Activated T-helper 2 cell treated with anti-CD3 and anti-CD28 coated beads, Interferon-gamma antibody, Interleukin-2, Interleukin-4, amounts not matched to agents 10 μg/mL and 5 μg/mL and 100 μg/mL, durations not matched to agents 14 hours and 24 hours and 36 hours (primary cell): ENCODE results near the gene FGGY. TPM values are rescaled to one million over a fixed set of nuclear protein-coding genes. Genes with fewer than 3 reads are reported as not detected.
"Not testable (repeated sequence)": the region's sequence is repeated elsewhere in the genome, so short reads cannot be mapped to it uniquely, and the experiment has no call there.

Experiments
- DNase-seq: peaks from one replicate; pipeline ENCODE4 v3.0.0; 2021; ENCODE audit warnings: low spot score
- H3K27ac Mint-ChIP-seq: one replicate; pipeline ENCODE4 v1.8.0; 2021; ENCODE audit warnings: mixed read lengths
- H3K27me3 Mint-ChIP-seq: one replicate; pipeline ENCODE4 v1.8.0; 2021; ENCODE audit warnings: low read depth, mixed read lengths
- H3K36me3 Mint-ChIP-seq: one replicate; pipeline ENCODE4 v1.8.0; 2021; ENCODE audit warnings: low read depth, mixed read lengths
- H3K4me1 Mint-ChIP-seq: one replicate; pipeline ENCODE4 v1.8.0; 2021; ENCODE audit warnings: low read depth, mixed read lengths
- H3K4me3 Mint-ChIP-seq: one replicate; pipeline ENCODE4 v1.8.0; 2021; ENCODE audit warnings: low read depth, mild to moderate bottlenecking, moderate library complexity, mixed read lengths
- H3K9me3 Mint-ChIP-seq: one replicate; pipeline ENCODE4 v1.8.0; 2021; ENCODE audit warnings: mixed read lengths
- intact Hi-C: fragments of 100-400 bp; cut with micrococcal nuclease; formaldehyde crosslinking; loops from one replicate; pipeline ENCODE4 v1.15.1; 2023
- total RNA-seq: library from RNA; stranded (reverse); gene quantifications from 2 replicates; pipeline ENCODE4 v1.2.3, GENCODE V29; 2022

The FGGY gene
- total RNA-seq, 1 donor from 2014 or later = 10.5 TPM

GRCh38 chr1:59523745-59524450 is 227.0 kb downstream of the FGGY start:
- H3K9me3 Mint-ChIP-seq = no peaks in the 10 kb centered on the region
- H3K27me3 Mint-ChIP-seq = no peaks in the 10 kb centered on the region
- no peak overlapping the region for H3K4me3 Mint-ChIP-seq
- intact Hi-C loops = no loop called here
- H3K4me1 Mint-ChIP-seq = no peaks in the 10 kb centered on the region
- no peaks in the 10 kb centered on the region for H3K36me3 Mint-ChIP-seq
- no peak for DNase-seq
- no peak overlapping the region for H3K27ac Mint-ChIP-seq

- Mint-ChIP-seq H3K27me3 (no peaks in the 10 kb centered on the region), H3K4me3 (no peak overlapping the region), H3K27ac (no peak overlapping the region), H3K4me1 (no peaks in the 10 kb centered on the region), H3K36me3 (no peaks in the 10 kb centered on the region), H3K9me3 (no peaks in the 10 kb centered on the region)
- DNase-seq = no peak
- intact Hi-C loops = no loop called here
These were observed 229.3 kb downstream of the FGGY start for GRCh38 chr1:59526240-59526639.

- no peak overlapping the region for H3K4me3 Mint-ChIP-seq
- intact Hi-C loops = no loop called here
- no peak for DNase-seq
- H3K9me3 Mint-ChIP-seq = peaks cover 8% of the 10 kb centered on the region
- no peaks in the 10 kb centered on the region for H3K27me3 Mint-ChIP-seq
- H3K4me1 Mint-ChIP-seq = no peaks in the 10 kb centered on the region
- no peak overlapping the region for H3K27ac Mint-ChIP-seq
- no peaks in the 10 kb centered on the region for H3K36me3 Mint-ChIP-seq
These were observed 231.6 kb downstream of the FGGY start for GRCh38 chr1:59528471-59528870.

GRCh38 chr1:59528900-59529299 is 232.0 kb downstream of the FGGY start:
- Mint-ChIP-seq H3K9me3 (peaks cover 8% of the 10 kb centered on the region), H3K27ac (no peak overlapping the region), H3K27me3 (no peaks in the 10 kb centered on the region), H3K4me3 (no peak overlapping the region), H3K36me3 (no peaks in the 10 kb centered on the region), H3K4me1 (no peaks in the 10 kb centered on the region)
- DNase-seq = no peak
- intact Hi-C loops = no loop called here

GRCh38 chr1:59530119-59530518 is 233.2 kb downstream of the FGGY start:
- DNase-seq = no peak
- Mint-ChIP-seq H3K4me3 (no peak overlapping the region), H3K27ac (no peak overlapping the region), H3K4me1 (no peaks in the 10 kb centered on the region), H3K27me3 (no peaks in the 10 kb centered on the region), H3K9me3 (peaks cover 8% of the 10 kb centered on the region), H3K36me3 (no peaks in the 10 kb centered on the region)
- intact Hi-C loops = no loop called here

- Mint-ChIP-seq H3K27me3 (no peaks in the 10 kb centered on the region), H3K36me3 (no peaks in the 10 kb centered on the region), H3K9me3 (peaks cover 8% of the 10 kb centered on the region), H3K4me1 (no peaks in the 10 kb centered on the region), H3K27ac (no peak overlapping the region), H3K4me3 (no peak overlapping the region)
- intact Hi-C loops = no loop called here
- no peak for DNase-seq
These were observed 235.2 kb downstream of the FGGY start for GRCh38 chr1:59532102-59532501.

GRCh38 chr1:59538476-59538875 is 241.6 kb downstream of the FGGY start:
- H3K9me3 Mint-ChIP-seq = not testable (repeated sequence)

GRCh38 chr1:59539961-59540681 is 243.2 kb downstream of the FGGY start:
- intact Hi-C loops = no loop called here
- Mint-ChIP-seq H3K9me3 (no peaks in the 10 kb centered on the region), H3K36me3 (no peaks in the 10 kb centered on the region), H3K4me1 (peaks cover 9% of the 10 kb centered on the region), H3K27ac (no peak overlapping the region), H3K4me3 (no peak overlapping the region), H3K27me3 (no peaks in the 10 kb centered on the region)
- DNase-seq = no peak

More at GRCh38 chr1:59538476-59538875, 241.6 kb downstream of the FGGY start:
- H3K27ac Mint-ChIP-seq, intact Hi-C loops, H3K27me3 Mint-ChIP-seq, H3K4me1 Mint-ChIP-seq, DNase-seq, H3K36me3 Mint-ChIP-seq, H3K4me3 Mint-ChIP-seq: not testable (repeated sequence)

- no peak overlapping the region for H3K27ac Mint-ChIP-seq
These were observed 244.3 kb downstream of the FGGY start for GRCh38 chr1:59541161-59541560.

GRCh38 chr1:59541891-59542290 is 245.0 kb downstream of the FGGY start:
- H3K27ac Mint-ChIP-seq = no peak overlapping the region
- intact Hi-C loops = no loop called here
- no peak for DNase-seq
- H3K9me3 Mint-ChIP-seq = no peaks in the 10 kb centered on the region
- H3K27me3 Mint-ChIP-seq = no peaks in the 10 kb centered on the region
- H3K4me1 Mint-ChIP-seq = peaks cover 9% of the 10 kb centered on the region
- no peaks in the 10 kb centered on the region for H3K36me3 Mint-ChIP-seq
- H3K4me3 Mint-ChIP-seq = no peak overlapping the region

More at GRCh38 chr1:59541161-59541560, 244.3 kb downstream of the FGGY start:
- intact Hi-C loops = no loop called here
- Mint-ChIP-seq H3K27me3 (no peaks in the 10 kb centered on the region), H3K4me3 (no peak overlapping the region), H3K9me3 (no peaks in the 10 kb centered on the region), H3K4me1 (peaks cover 9% of the 10 kb centered on the region), H3K36me3 (no peaks in the 10 kb centered on the region)
- DNase-seq = no peak

- H3K4me1 Mint-ChIP-seq = peaks cover 9% of the 10 kb centered on the region
- H3K27ac Mint-ChIP-seq = no peak overlapping the region
- no peaks in the 10 kb centered on the region for H3K27me3 Mint-ChIP-seq
These were observed 246.3 kb downstream of the FGGY start for GRCh38 chr1:59543211-59543668.

GRCh38 chr1:59544615-59545293 is 247.9 kb downstream of the FGGY start:
- intact Hi-C loops = no loop called here
- no peak for DNase-seq
- H3K4me1 Mint-ChIP-seq = peaks cover 9% of the 10 kb centered on the region
- H3K27me3 Mint-ChIP-seq = no peaks in the 10 kb centered on the region
- H3K27ac Mint-ChIP-seq = no peak overlapping the region
- H3K36me3 Mint-ChIP-seq = no peaks in the 10 kb centered on the region
- H3K9me3 Mint-ChIP-seq = no peaks in the 10 kb centered on the region
- no peak overlapping the region for H3K4me3 Mint-ChIP-seq

More at GRCh38 chr1:59543211-59543668, 246.3 kb downstream of the FGGY start:
- H3K4me3 Mint-ChIP-seq = no peak overlapping the region
- no peak for DNase-seq
- H3K36me3 Mint-ChIP-seq = no peaks in the 10 kb centered on the region
- no peaks in the 10 kb centered on the region for H3K9me3 Mint-ChIP-seq
- intact Hi-C loops = no loop called here

GRCh38 chr1:59545830-59546229 is 248.9 kb downstream of the FGGY start:
- intact Hi-C loops = no loop called here

More at GRCh38 chr1:59545830-59546229, 248.9 kb downstream of the FGGY start:
- H3K27ac Mint-ChIP-seq = no peak overlapping the region
- H3K4me3 Mint-ChIP-seq = no peak overlapping the region
- no peaks in the 10 kb centered on the region for H3K27me3 Mint-ChIP-seq
- H3K36me3 Mint-ChIP-seq = no peaks in the 10 kb centered on the region
- no peaks in the 10 kb centered on the region for H3K9me3 Mint-ChIP-seq
- no peak for DNase-seq
- H3K4me1 Mint-ChIP-seq = peaks cover 9% of the 10 kb centered on the region
